HG03457 (cell line): ENCODE data around the gene ADA.
"Not testable (repeated sequence)": the region's sequence is repeated elsewhere in the genome, so short reads cannot be mapped to it uniquely, and the experiment has no call there.

Experiments
- ATAC-seq: cut with Tn5 transposase; IDR thresholded peaks from one replicate; pipeline ENCODE4 v1.9.1; 2021; ENCODE audit warnings: moderate number of reproducible peaks; ENCODE audit not compliant: unreplicated experiment

Gene ADA

DNA sequence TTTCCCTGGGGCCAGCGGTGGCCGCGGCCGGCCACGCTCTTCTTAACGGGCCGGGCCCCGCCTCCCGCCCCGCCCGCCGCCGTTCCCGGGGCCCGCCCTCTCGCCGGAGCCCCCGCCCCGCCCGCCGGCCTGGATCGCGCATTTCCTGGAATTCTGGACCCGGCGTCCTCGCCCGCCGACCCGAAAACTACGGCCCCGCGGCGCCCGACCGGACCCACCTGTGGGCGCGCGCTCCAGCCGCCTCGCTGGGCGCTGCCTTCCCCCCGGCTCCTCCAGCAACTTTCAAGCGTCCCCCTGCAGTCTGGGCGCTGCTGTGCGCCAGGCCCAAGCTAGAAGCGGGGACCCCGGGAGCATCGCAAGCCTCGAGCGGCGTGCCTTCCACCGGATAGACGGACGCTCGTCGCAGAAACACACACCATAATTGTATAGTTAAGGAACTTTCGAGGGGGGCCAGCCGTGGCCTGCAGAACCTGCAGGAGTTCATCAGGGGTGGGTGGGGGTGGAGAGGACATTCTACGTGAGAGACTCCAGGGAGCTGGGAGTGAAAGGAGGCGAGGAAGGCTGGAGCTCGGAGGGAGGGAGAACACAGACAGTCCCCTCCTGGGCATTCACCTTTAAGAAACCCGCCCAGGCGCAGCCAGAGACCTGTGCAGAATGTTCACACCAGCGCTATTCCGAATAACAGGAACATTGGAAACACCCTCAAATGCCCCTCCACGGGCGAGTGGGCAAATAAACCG lies at the start of gene ADA:
Gene ADA (minus strand): TSS at position 16 of the 740 bp plus-strand sequence. CDS start 92 bp downstream, outside the sequence.
- no peak for ATAC-seq

DNA sequence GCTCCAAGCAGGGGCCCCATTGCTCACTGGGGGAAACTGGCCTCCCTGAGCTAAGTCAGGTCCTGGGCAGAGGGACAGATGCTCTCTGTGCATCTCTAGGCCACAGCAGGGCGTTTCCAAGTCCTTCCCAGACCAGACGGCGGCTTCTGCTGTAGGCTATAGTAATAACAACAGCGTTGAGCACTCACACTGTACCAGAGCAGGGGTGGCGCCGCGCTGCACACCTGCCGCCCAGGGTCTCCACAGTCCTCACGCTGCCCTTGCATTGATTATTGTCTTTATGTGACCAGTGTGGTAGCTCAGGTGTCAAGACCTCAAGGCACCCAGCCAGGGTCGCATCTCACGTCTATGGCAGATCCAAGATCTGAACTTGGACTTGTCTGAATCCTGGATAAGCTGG lies 48.8 kb upstream of the ADA start:
- no peak for ATAC-seq

DNA sequence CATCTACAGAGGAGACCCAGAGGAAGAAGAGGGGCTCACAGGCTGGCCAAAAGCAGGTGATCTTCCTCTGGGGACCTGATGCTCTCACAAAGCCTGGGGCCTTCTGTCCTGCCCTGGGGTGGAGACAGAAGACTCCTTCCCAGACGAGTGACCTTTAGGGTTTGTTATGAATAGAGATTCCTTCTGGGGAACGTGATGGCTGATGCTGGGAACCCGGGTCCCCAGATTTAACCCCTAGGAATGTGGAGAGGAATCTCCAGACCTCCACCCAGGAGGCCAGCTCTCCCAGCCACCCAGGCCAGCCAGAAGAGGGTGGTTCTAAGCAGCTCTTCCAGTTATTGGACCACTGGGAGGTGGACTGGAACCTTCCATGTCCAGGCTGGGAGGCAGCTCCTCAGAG lies 46.9 kb upstream of the ADA start:
- ATAC-seq, result no peak

DNA sequence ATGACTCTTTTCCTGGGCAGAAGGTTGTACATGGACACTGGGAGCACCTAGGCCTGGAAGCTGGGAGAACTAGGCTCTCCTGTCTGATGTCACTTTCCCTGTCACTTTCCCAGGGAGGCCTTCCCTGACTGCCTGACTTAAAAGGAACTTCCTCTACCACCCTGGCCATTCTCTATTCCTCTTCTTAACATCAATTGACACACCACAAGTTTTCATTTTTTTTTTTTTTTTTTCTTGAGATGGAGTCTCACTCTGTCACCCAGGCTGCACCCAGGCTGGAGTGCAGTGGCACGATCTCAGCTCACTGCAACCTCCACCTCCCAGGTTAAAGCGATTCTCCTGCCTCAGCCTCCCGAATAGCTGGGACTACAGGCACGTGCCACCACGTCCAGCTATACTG lies 45.5 kb upstream of the ADA start:
- not testable (repeated sequence) for ATAC-seq

DNA sequence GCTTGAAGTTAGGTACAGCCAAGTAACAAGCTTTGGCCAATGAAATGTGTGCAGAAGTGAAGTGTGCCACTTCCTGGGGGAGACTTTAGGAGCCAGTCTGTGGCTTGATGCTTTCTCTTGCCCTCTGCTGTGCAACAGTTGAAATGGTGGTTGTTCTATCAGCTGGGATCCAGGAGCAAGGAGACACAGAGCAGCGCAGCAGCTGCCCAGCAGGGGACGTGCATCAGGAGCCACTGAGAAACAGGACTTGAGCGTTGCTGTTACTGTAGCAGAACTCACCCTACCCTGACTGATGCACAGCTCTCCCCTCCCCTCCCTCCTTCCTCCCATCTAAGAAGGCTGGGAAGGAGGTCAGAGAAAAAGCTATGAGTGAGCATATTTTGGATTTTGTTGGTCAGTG lies 44.8 kb upstream of the ADA start:
- ATAC-seq, result no peak

DNA sequence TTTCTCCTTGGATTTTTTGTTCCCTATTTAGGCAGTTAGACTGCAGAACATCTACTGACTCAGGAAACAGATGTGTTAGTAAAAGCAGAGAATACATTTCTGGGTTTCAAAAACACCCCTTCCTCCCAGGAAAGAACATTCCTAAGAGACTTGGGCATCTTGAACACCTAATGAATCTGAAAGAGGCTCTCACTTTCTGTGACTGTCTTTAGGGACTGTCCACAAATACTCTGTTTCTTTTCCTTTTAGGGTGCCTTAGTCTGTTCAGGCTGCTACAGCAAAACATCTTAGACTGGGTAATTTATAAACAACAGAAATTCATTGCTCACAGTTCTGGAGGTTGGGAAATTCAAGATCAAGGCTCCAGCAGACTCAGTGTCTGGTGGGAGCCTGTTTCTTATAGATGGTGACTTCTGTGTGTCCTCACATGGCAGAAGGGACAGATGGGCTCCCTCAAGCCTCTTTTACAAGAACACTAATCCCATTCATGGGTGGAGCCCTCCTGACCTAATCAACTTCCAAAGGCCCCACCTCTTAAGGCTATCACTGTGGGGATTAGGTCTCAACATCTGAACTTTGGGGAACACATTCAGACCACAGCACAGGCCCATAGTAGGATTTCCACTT lies 44.3 kb upstream of the ADA start:
- no peak for ATAC-seq

DNA sequence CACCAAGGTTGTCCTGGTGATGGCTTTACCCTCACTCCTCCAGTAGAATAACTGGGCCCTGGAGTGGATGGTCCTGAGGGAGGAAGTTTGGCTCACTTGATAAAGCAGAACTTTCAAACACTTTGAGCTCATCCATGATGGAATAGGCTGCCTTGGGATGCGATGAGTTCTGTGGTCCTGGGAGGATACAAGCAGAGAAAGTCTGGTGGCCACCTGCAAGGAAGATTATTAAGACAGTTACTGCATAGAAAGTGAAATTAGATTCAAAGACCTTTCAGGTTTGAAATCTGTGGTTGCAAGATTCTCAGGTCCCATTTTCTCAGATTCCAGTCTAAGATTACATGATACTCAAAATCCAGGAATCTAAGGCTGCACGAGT lies 43.8 kb upstream of the ADA start:
- no peak for ATAC-seq

DNA sequence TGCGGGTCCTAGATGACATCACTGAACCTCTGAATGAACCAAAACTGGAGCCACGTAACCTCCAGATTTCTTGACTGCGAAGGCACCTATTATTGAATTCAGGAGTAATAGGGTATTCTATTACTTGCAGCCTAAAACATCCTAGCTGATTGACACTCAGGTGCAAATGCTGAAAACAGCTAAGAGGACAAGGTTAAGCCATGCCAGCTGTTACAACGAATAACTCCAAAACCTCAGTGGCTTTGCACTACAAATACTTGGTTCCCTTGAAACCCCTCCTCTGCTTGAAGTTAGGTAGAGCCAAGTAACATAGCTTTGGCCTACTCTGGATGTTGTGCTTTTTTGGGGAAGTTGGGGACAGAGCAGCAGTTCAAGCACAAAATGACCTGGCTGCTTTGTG lies 42.7 kb upstream of the ADA start:
- ATAC-seq, result no peak

DNA sequence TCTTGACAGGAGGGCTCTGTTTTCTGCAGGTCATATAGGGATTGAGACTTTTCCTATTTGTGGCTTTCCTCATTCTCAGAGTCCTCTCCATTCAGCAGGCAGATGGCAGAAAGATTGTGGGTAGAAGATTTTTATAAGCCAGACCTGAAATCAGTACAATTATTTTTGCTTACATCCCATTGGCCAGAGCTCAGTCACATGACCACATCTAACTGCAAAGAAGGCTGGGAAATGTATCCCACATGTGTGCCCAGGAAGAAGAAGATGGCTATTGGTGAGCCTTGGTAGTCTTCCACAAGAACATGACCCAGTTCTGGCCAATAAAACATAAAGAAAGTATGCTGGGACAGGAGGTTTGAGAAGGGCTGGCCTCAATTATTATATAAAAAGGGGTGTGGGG lies 42.1 kb upstream of the ADA start:
- ATAC-seq, result no peak

DNA sequence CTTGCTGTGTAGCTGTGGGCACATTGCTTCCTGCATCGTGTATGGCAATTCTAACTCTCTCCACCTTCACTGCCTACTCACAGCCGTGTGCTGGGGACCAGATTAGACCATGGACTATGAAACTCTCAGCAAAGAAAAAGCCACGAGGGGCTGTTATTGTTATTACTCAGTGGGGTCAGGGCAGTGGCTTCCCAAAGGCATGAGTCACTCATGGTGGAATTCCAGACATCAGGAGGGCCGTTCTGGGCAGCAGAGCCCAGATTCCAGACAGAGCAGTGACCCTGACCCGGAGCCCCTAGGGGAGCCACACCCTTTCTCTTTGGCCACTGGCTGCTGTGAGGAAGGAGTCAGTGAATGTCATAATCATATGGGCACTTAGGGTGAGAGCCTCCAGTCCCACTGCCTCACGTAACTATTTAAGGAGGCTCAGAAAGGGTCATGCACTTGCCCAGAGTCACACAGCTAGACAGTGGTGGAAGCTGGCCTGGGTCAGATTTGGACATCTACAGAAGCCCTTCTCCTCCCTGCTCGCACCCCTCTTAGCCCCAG lies 41.5 kb upstream of the ADA start:
- ATAC-seq, result no peak

DNA sequence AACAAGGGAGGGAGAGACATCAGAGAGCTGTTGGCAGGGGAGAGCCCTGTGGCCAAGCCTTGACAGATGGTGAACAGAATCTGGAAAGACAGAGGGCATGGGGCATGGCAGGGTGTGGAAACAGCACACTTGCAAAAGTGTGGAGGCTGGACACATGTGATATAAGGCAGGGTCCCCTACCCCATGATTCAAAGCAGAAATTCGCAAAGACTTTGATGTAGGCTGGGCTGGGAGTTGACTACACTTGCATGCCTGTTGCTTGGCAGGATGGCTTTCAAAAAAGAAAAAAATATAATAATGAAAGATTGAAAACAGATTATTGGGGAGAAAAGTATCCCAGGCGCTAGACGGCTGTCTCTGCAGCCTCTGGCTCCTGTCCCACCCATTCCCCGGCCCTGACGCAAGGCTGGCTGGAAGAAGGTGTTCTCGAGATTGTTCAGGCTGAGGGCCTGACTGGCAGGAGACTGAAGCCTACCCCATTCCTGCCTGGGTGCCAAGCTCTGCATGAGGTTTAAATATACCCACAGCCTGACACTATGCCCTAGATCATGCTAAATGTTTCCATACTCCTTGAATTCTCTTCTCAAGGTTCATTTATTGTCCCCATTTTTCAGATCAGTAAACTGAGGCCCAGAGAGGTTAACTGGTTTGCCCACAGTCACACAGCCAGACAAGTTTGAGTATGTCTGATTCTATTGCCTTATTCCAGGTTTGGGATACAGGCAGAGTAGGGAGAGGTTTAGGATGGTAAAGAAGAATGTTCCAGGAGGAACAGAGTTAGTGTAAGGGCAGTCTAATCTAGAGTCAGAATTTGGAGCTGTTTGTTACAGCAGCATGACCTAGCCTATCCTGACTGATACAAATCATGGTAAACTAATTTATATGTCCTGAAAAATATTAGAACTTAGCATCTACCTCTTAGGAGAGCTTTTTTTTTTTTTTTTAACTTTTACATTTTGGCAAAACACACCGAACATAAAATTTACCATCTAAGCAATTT lies 40.2 kb upstream of the ADA start:
- no peak for ATAC-seq

DNA sequence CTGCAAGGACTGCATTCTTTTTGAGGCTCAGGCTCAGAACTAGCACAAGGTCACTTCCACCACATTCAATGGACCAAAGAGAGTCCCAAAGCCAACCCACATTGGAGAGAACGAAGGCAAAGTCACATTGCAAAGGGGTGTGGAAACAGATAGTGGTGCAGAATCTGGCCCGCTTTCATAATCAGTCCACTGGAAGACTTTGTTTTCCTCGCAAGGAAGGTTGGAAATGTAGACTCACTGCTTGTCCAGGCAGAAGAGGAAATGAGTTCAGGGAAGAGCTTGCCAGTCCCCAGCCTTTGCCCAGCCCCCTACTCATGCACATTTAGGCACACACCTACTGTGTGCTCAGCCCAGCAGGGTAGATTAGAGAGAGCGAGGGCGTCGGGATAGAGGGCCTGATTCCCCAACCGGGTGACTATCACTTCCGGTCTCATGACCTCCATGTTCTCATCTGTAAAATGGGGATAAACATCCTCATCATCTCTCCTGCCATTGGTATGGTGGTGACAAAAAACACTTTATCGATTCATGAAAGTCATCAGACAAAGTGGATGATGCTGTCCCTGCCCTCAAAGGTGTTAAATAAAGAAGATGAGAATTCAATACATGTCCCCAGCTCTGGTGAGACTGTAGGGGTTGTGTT lies 39.4 kb upstream of the ADA start:
- ATAC-seq, result no peak

DNA sequence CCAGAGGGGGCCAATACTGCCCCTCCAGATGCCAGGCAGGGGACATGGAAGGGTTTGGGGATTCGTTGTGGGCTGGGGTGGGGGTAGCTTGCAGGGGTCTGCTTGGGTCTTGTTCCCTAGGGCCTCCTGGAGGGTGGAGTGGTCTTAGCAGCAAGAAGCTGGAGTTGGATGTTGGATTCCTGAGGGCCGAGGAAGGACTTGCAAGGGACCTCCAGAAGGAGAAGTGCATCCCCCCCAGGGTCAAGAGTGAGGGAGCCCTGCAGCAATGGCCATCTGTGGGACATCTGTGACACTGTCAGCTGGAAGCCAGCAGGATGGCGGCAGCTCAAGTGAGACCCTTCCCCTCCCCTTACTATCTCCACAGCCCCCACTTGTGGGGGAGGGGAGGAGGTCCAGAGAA lies 38.3 kb upstream of the ADA start:
- ATAC-seq, result no peak

DNA sequence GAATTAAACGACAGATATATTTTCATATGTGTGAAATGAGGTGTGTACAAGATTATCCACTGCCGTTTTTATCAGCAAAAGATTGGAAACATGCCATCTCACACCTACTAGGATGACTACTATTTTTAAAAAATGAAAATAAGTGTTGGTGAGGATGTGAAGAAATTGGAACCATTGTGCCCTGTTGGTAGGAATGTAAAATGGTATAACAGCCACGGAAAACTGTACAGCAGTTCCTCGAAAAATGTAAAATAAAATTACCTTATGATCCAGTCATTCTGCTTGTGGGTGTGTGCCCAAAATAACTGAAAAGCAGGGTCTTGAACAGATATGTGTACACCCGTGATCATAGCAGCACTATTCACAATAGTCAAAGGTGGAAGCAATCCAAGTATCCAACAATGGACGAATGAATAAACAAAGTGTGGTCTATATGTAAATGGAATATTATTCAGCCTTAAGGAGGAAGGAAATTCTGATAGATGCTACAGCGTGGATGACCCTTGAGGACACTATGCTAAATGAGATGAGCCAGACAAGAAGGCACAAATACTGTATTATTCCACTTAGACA lies 36.6 kb upstream of the ADA start:
- no peak for ATAC-seq

DNA sequence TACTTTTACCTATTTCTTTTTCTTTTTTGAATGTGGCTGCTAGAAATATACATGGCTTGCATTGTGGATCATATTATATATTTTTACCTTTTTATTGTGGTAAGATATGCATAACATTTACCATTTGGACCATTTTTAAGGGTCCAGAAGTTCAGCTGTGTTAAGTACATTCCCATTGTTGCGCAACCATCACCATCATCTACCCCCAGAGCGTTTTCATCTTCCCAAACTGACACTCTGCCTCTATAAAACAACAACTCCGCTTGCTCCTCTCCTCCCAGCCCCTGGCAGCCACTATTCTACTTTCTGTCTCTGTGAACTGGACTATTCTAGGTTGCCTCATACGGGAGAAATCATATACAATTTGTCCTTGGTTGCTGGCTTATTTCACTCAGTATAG lies 35.4 kb upstream of the ADA start:
- ATAC-seq, result no peak

DNA sequence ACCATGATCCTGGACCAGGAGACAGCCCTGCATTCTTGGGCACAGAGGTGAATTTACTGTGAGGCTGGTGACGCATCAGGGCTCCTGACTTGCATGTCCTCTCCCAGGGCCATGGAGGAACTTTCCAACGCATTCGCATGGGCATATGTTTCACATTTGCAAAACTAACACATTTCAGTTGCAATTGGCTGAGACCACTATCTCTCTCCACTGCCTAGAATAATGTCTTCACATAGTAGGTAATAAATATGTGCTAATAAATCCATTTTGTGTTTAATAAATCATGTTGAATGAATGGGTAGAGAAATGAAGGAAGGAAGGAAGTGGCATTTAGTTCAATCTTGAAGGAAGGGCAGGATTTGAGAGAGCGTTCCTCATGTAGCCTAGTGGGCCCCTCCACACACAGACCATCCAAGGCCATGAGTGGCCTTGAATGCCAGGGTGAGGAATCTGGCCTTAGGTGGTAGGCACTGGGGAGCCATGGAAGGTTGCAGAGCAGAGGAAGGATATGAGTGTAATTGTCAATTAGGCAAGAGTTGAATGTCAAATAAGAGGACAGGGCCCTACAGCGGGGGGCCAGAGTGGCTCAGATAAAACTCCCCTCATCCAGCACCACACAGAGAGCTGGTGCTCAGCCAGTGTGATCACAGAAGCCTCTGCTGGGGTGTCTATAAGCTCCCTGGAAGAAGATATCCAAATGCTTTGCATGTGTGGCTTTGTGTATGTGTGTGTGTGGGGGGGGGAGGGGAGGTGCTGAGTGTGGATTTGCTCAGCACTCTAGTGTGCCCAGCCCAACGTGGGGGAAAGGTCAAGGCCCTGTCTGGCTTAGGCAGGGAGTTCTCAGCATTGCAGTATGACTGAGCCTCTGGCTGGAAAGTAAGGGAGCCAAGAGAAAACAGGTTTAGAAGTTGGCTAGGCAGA lies 32.8 kb upstream of the ADA start:
- ATAC-seq, result no peak

DNA sequence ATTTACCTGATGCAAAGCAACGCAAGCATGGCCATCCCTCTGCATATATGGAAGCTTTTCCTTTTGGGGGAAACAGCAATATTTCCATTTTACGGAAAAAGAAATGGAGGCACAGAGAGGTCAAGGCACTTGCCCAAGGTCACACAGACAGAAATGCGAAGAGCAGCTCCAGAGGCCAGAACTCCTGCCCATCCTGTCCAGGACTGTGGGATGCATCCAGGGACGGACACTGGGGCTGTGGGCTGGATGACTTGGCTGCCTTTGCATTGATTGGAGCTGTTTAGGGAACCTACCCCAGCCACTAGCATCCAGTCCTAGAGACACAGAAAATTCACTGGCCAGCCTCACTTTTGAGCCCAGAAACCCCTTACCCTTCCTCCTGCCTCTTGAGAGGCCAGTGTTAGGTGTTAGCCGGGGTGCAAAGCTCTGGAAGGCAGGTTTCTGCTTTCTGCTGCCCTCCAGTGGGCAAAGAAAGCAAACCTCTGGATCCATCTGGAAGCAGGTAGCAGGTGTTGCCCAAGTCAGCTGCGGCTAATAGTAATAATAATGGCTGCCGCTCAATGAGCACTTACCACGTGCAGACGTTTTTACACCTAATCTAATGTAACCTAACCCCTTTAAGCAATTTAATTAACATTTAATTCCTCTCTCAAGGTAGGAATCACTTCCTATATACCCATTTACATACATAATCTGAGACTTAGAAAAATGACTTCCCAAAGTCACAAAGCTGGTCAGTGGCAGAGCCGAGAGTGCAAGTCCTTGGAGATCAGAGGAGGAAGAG lies 32.0 kb upstream of the ADA start:
- ATAC-seq, result no peak

DNA sequence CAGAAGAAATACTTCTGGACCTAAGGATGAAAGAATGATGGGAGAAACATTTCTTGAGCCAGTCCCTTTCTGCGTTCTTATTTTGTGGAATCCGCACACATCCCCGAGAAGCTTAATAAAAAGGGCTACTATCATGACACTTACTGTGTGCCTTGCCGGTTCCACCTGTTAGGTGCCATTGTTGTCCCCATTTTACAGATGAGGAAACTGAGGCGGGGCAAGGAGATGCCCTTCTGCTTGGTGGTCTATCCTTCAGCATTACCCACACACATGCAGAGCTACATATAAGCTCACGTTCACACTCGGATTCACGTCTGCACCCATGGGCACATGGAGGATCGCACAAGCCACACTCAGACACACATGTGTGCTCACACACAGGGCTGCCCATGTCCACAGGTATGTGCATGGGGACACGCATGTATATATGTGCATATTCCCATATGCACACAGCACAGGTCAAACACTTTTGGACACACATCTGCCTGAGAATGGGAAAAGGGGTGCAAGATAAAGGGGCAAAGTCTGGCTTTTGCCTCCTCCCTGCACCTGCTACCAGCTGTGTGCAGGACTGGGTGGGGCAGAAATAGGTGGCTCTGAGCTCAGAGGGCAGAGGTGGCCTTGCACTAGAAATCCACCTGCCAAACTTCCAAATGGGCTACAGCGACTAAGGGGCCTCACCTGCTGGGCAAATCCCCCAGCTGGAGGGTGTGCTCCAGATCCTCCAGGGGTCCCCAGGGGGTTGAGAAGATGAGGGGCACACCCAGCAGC lies 30.5 kb upstream of the ADA start:
- no peak for ATAC-seq
